NT2/D1 (cell line): ENCODE measurements around the gene KNG1.

Experiments
- SUZ12 ChIP-seq: IDR thresholded peaks from 2 replicates; pipeline ENCODE4 v1.6.1; 2011; ENCODE audit not compliant: insufficient read length, insufficient read depth; ENCODE audit errors: extremely low read depth
- YY1 ChIP-seq: IDR thresholded peaks from 2 replicates; pipeline ENCODE4 v1.6.1; 2011; ENCODE audit not compliant: insufficient read length, insufficient read depth
- ZNF274 ChIP-seq: IDR thresholded peaks from 2 replicates; pipeline ENCODE4 v1.6.1; 2011; ENCODE audit warnings: mild to moderate bottlenecking, low read depth, low read length

- TF ChIP-seq YY1 = no peak
- TF ChIP-seq ZNF274 = no peak
- TF ChIP-seq SUZ12 = no peak
Observed at GRCh38 chr3:186668426-186668825, 48.7 kb upstream of the KNG1 start.
